HCT116 (cell line): ENCODE results near the gene TAF1L. TPM values are rescaled to one million over a fixed set of nuclear protein-coding genes. Genes with fewer than 3 reads are reported as not detected.

Source experiments
- ATAC-seq: fragments of 200-7000 bp; cut with Tn5 transposase; 2 replicates; pipeline ENCODE4 v1.9.1; 2020; ENCODE audit warnings: mild to moderate bottlenecking, moderate library complexity
- BruUV-seq: library from RNA; stranded (reverse); fragments of 400-500 nt; replicated peaks from 2 replicates; lab custom pipeline; 2021; lab: Mats Ljungman, UMichigan
- CTCF ChIA-PET: fragments of 300-600 bp; sonication (Branson Sonifier 250); formaldehyde crosslinking; loops from one replicate; lab custom pipeline; 2021; ENCODE audit warnings: antibody characterized with exemption; lab: Charles Lee
- POLR2A ChIA-PET: fragments of 300-600, 350-600 bp; sonication (Branson Sonifier 250); formaldehyde crosslinking; loops from one replicate; lab custom pipeline; 2021; ENCODE audit warnings: antibody characterized with exemption; lab: Charles Lee
- RAD21 ChIA-PET, 2 experiments: fragments of 300-600 bp; sonication (Branson Sonifier 250); formaldehyde crosslinking; loops; one replicate each; lab custom pipeline; 2023; ENCODE audit warnings: low total read pairs in 2 of 2; ENCODE audit not compliant: uncharacterized antibody in 2 of 2, unreplicated experiment in 2 of 2, low non-redundant PET in 1 of 2; lab: Charles Lee
- DNase-seq: peaks from one replicate; pipeline ENCODE4 v3.0.0-alpha.2; 2010; ENCODE audit warnings: low read depth, low spot score
- H2AFZ ChIP-seq: fragments of 200-600 bp; shearing (Covaris generic), sonication (generic); 2 replicates; pipeline ENCODE4 v1.6.1; 2017; ENCODE audit warnings: low read depth, mixed run types, mixed read lengths, antibody characterized with exemption, low read length; ENCODE audit not compliant: poor library complexity, severe bottlenecking
- H3K27ac ChIP-seq: 2 replicates; pipeline ENCODE4 v1.5.1; 2012; ENCODE audit warnings: low read depth, low read length
- H3K27me3 ChIP-seq: fragments of 200-600 bp; sonication (generic); 2 replicates; pipeline ENCODE4 v1.6.1; 2016; ENCODE audit warnings: mixed run types, low read length, mixed read lengths; ENCODE audit not compliant: insufficient read depth
- H3K36me3 ChIP-seq, 2 experiments: fragments of 200-500 bp in 1 of 2; fragments of 200-600 bp in 1 of 2; sonication (Bioruptor generic) in 1 of 2; sonication (generic) in 1 of 2; 2 replicates each; pipeline versions ENCODE4 v1.5.1 to v1.6.1; 2014 to 2016; ENCODE audit warnings: low read length in 2 of 2, inconsistent platforms in 1 of 2, mixed read lengths in 1 of 2, mixed run types in 1 of 2; ENCODE audit not compliant: insufficient read depth in 2 of 2, control insufficient read depth in 1 of 2
- H3K4me1 ChIP-seq, 2 experiments: fragments of 200-600 bp in 1 of 2; sonication (generic) in 1 of 2; 2 replicates each; pipeline versions ENCODE4 v1.5.1 to v1.6.1; 2012 to 2017; ENCODE audit warnings: low read length in 2 of 2, inconsistent platforms in 1 of 2, mild to moderate bottlenecking in 1 of 2, mixed read lengths in 1 of 2, mixed run types in 1 of 2, moderate library complexity in 1 of 2; ENCODE audit not compliant: insufficient read depth in 2 of 2, control insufficient read depth in 1 of 2
- H3K4me2 ChIP-seq: fragments of 200-600 bp; sonication (generic); 2 replicates; pipeline ENCODE4 v1.6.1; 2017; ENCODE audit warnings: mixed run types, low read length, mixed read lengths
- H3K4me3 ChIP-seq, 2 experiments: fragments of 200-600 bp in 1 of 2; sonication (generic) in 1 of 2; replicated peaks in 1 of 2; 2 replicates each; pipeline ENCODE4 v1.5.1; 2011 to 2016; ENCODE audit warnings: low read length in 2 of 2, control low read depth in 1 of 2, low read depth in 1 of 2, mild to moderate bottlenecking in 1 of 2, mixed read lengths in 1 of 2, mixed run types in 1 of 2
- H3K79me2 ChIP-seq: fragments of 200-600 bp; sonication (generic); 2 replicates; pipeline ENCODE4 v1.6.1; 2017; ENCODE audit warnings: mild to moderate bottlenecking, mixed run types, low read length, moderate library complexity, mixed read lengths; ENCODE audit not compliant: insufficient read depth
- H3K9ac ChIP-seq: fragments of 200-600 bp; sonication (generic); 2 replicates; pipeline ENCODE4 v1.6.1; 2016; ENCODE audit warnings: low read length, mixed read lengths
- H3K9me2 ChIP-seq: fragments of 200-600 bp; sonication (generic), shearing (Covaris generic); 2 replicates; pipeline ENCODE4 v1.6.1; 2017; ENCODE audit warnings: mixed run types, mild to moderate bottlenecking, moderate library complexity; ENCODE audit not compliant: insufficient read depth
- H3K9me3 ChIP-seq, 2 experiments: fragments of 200-500 bp in 1 of 2; fragments of 200-600 bp in 1 of 2; sonication (Bioruptor generic) in 1 of 2; sonication (generic) in 1 of 2; 2 replicates each; pipeline ENCODE4 v1.6.1; 2014 to 2017; ENCODE audit warnings: low read length in 2 of 2, mixed read lengths in 2 of 2, inconsistent platforms in 1 of 2, low read depth in 1 of 2, mild to moderate bottlenecking in 1 of 2, mixed run types in 1 of 2, moderate library complexity in 1 of 2; ENCODE audit not compliant: control insufficient read depth in 1 of 2, insufficient read depth in 1 of 2
- H4K20me1 ChIP-seq: fragments of 200-600 bp; sonication (generic), shearing (Covaris generic); 2 replicates; pipeline ENCODE4 v1.6.1; 2017; ENCODE audit warnings: mixed run types, mild to moderate bottlenecking, moderate library complexity; ENCODE audit not compliant: insufficient read depth
- CBX3 ChIP-seq: IDR thresholded peaks from 2 replicates; pipeline ENCODE4 v1.6.1; 2012; ENCODE audit warnings: low read depth
- EGR1 ChIP-seq: IDR thresholded peaks from 2 replicates; pipeline ENCODE4 v1.6.1; 2012; ENCODE audit warnings: low read depth
- ELF1 ChIP-seq: IDR thresholded peaks from 2 replicates; pipeline ENCODE4 v1.6.1; 2012; ENCODE audit warnings: low read depth, borderline replicate concordance
- EZH2 ChIP-seq: fragments of 200-600 bp; sonication (generic); IDR thresholded peaks from 2 replicates; pipeline ENCODE4 v1.6.1; 2017; ENCODE audit warnings: antibody characterized with exemption, mixed run types
- EZH2phosphoT487 ChIP-seq: fragments of 200-600 bp; IDR thresholded peaks from 2 replicates; pipeline ENCODE4 v1.6.1; 2018; ENCODE audit warnings: antibody characterized with exemption, borderline replicate concordance
- FOSL1 ChIP-seq: IDR thresholded peaks from 2 replicates; pipeline ENCODE4 v1.6.1; 2012; ENCODE audit warnings: low read depth
- POLR2A ChIP-seq: IDR thresholded peaks from 2 replicates; pipeline ENCODE4 v1.7.0; 2011; ENCODE audit warnings: borderline replicate concordance; ENCODE audit not compliant: insufficient read depth, insufficient read length; ENCODE audit errors: extremely low read depth
- POLR2AphosphoS5 ChIP-seq: IDR thresholded peaks from 2 replicates; pipeline ENCODE4 v1.6.1; 2011; ENCODE audit warnings: mild to moderate bottlenecking, low read depth, low read length, moderate library complexity
- SIN3A ChIP-seq: IDR thresholded peaks from 2 replicates; pipeline ENCODE4 v1.6.1; 2012; ENCODE audit warnings: low read depth
- SP1 ChIP-seq: IDR thresholded peaks from 2 replicates; pipeline ENCODE4 v1.6.1; 2012; ENCODE audit warnings: low read depth
- SRF ChIP-seq: IDR thresholded peaks from 2 replicates; pipeline ENCODE4 v1.6.1; 2012; ENCODE audit warnings: low read depth
- TCF7L2 ChIP-seq: IDR thresholded peaks from 2 replicates; pipeline ENCODE4 v1.7.0; 2011; ENCODE audit warnings: borderline replicate concordance, inconsistent platforms; ENCODE audit not compliant: insufficient read depth, insufficient read length; ENCODE audit errors: extremely low read depth
- YY1 ChIP-seq: IDR thresholded peaks from 2 replicates; pipeline ENCODE4 v1.6.1; 2011; ENCODE audit warnings: low read length, low read depth, moderate library complexity, mild to moderate bottlenecking; ENCODE audit not compliant: insufficient replicate concordance; ENCODE audit errors: extremely low read depth
- ZBTB33 ChIP-seq: IDR thresholded peaks from 2 replicates; pipeline ENCODE4 v1.6.1; 2011; ENCODE audit warnings: mild to moderate bottlenecking, low read length, moderate library complexity; ENCODE audit not compliant: insufficient replicate concordance; ENCODE audit errors: extremely low read depth
- ZFX ChIP-seq: fragments of 450-650 bp; IDR thresholded peaks from 2 replicates; pipeline ENCODE4 v1.6.1; 2017
- intact Hi-C: fragments of 100-400 bp; cut with micrococcal nuclease; formaldehyde crosslinking; loops from 2 replicates; pipeline ENCODE4 v1.10.0; 2022
- total RNA-seq: library from RNA; stranded (reverse); gene quantifications from one replicate; pipeline ENCODE4 v1.2.1, GENCODE V29; 2021; ENCODE audit not compliant: unreplicated experiment
- TF ChIP-seq, protein P1 (sequence below): IDR thresholded peaks from 2 replicates; pipeline ENCODE4 v1.6.1; 2012
- TF ChIP-seq, protein P2 (sequence below): IDR thresholded peaks from 2 replicates; pipeline ENCODE4 v1.6.1; 2012

The TAF1L gene
- total RNA-seq, 1 experiment from 2014 or later: not detected

DNA sequence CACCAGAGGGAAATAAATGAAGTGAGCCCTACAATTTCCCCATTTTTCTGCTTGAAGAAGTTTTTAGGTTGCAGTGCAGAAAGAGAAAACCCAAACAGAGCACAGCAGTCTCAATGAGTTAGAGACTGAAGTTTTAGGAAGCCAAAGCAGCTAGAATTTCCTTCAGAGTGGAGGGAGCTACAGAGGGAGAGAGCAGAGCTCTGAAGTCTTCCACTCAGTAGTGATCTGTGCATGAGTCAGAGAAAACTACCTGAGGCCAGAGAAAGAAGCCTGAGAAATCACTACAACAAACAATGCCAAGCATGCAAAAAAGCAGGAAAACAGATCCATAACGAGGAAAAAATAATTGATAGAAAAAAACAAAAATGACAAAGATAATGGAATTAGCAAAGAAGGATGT, 44.6 kb downstream of the TAF1L start:
- intact Hi-C loops: no loop called here
- no peaks in the 10 kb centered on the region for H3K9me2 ChIP-seq
- H3K4me3 ChIP-seq: no peak overlapping the region
- no peaks in the 10 kb centered on the region for H3K4me1 ChIP-seq
- no TSS peak for BruUV-seq
- DNase-seq: no peak
- POLR2A ChIA-PET: no interaction called here
- H3K9ac ChIP-seq: no peak overlapping the region
- no peak overlapping the region for H2AFZ ChIP-seq
- H3K79me2 ChIP-seq: no peaks in the 10 kb centered on the region
- no peak overlapping the region for H3K4me2 ChIP-seq
- H3K36me3 ChIP-seq: no peaks in the 10 kb centered on the region
- no peak overlapping the region for H3K27ac ChIP-seq
- no peaks in the 10 kb centered on the region for H4K20me1 ChIP-seq
- RAD21 ChIA-PET: interaction anchor here in 1 of 2 experiments (1.3 kb wide), 1 partner anchor 13 kb away, joined by 3 read pairs; no protein-coding TSS in a partner anchor
- no peak for ATAC-seq
- TF ChIP-seq FOSL1 (peak; percentile 18; the same call in 1 of the 2 replicates), SRF (no peak)
- H3K9me3 ChIP-seq: no peaks in the 10 kb centered on the region
- CTCF ChIA-PET: interaction anchor here (0.8 to 4.7 kb wide), 3 partner anchors 9 to 377 kb away, joined by 4 to 66 read pairs (median 13); no protein-coding TSS in a partner anchor
- no peaks in the 10 kb centered on the region for H3K27me3 ChIP-seq

- DNase-seq (no peak), ATAC-seq (no peak)
- BruUV-seq: no TSS peak
- Histone ChIP-seq H3K4me1 (no peaks in the 10 kb centered on the region), H3K27ac (no peak overlapping the region), H3K36me3 (no peaks in the 10 kb centered on the region), H3K4me2 (no peak overlapping the region), H3K9ac (no peak overlapping the region), H3K4me3 (no peak overlapping the region), H3K9me2 (no peaks in the 10 kb centered on the region), H4K20me1 (no peaks in the 10 kb centered on the region), H3K79me2 (no peaks in the 10 kb centered on the region), H3K9me3 (no peaks in the 10 kb centered on the region), H2AFZ (no peak overlapping the region), H3K27me3 (no peaks in the 10 kb centered on the region)
- intact Hi-C loops: no loop called here
- CTCF ChIA-PET: interaction anchor here (1.6 to 4.7 kb wide), 5 partner anchors 9 to 378 kb away, joined by 6 to 66 read pairs (median 13); no protein-coding TSS in a partner anchor
- POLR2A ChIA-PET: no interaction called here
- RAD21 ChIA-PET: interaction anchor here in 1 of 2 experiments (1.3 kb wide), 1 partner anchor 14 kb away, joined by 3 read pairs; no protein-coding TSS in a partner anchor
- TF ChIP-seq, protein P1, sequence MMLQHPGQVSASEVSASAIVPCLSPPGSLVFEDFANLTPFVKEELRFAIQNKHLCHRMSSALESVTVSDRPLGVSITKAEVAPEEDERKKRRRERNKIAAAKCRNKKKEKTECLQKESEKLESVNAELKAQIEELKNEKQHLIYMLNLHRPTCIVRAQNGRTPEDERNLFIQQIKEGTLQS: no peak
- no peak for TF ChIP-seq CBX3
- no peak for TF ChIP-seq ELF1
- no peak for TF ChIP-seq YY1
- TF ChIP-seq, protein P2, sequence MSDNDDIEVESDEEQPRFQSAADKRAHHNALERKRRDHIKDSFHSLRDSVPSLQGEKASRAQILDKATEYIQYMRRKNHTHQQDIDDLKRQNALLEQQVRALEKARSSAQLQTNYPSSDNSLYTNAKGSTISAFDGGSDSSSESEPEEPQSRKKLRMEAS: no peak
- no peak for TF ChIP-seq EZH2
- no peak for TF ChIP-seq POLR2AphosphoS5
- no peak for TF ChIP-seq SIN3A
- TF ChIP-seq ZFX: no peak
- TF ChIP-seq TCF7L2: no peak
- TF ChIP-seq SP1: no peak
- no peak for TF ChIP-seq POLR2A
- TF ChIP-seq EGR1: no peak
- TF ChIP-seq EZH2phosphoT487: no peak
- TF ChIP-seq ZBTB33: no peak
- TF ChIP-seq, all 23 proteins: peak for 0
Measured at GRCh38 chr9:32590476-32590875, 45.0 kb downstream of the TAF1L start.
